GM19193 (cell line): Measurements from ENCODE around the gene FILIP1.

Experiments
- POLR2A ChIP-seq: IDR thresholded peaks from 4 replicates; pipeline ENCODE4 v1.6.1; 2011; ENCODE audit not compliant: insufficient read depth, insufficient read length; ENCODE audit errors: extremely low read depth

Gene FILIP1

DNA sequence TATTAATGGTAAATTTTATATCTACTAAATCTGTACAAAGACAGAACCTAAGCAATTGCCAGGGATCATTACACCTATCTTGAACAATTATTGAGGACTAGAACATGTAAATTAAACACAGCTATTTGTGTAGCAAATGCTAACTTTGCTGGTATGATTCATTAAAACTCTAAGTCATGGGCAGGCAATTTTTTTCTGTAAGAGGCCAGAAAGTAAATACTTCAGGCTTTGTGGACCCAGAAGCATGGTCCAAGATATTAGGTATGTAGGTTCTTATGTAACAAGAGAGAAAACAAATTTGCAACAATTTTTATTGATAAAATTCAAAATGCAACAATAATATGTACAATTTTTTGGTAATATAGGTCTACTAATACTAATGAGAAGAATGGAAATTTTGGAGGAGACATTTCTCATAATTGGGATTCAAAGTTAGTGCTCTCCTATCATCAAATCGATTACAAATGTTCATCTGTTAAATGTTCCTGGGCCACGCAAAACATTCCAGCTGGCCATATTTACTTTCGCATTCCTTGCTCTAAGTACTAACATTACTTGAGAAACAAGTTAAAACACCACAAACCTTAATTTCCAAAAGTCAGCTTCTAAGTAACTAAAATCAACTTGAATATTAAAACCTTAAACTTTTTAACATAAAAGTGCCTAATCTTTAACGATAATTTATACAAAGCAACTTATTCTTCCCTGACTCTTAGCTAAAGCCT is 213.3 kb downstream of the FILIP1 start:
- no peak for TF ChIP-seq POLR2A

DNA sequence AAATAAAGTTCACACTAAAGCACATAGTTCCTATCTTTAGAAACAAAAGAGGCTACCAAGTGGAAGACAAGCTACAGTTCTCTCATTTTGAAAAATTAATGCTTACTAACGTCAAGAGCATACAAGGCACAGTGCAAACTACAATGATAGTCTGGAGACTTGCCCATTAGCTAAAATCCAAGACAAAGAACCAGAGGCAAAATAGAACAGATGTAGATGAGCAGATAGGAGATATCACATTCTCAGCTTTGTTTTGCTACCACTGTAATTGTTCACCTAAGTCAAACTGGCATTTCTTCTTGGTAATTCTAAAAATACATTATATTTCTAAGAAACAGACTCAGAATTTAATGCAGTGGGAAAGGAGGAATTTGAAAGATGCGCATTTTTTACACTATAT is 214.2 kb downstream of the FILIP1 start:
- TF ChIP-seq POLR2A, result no peak

- TF ChIP-seq POLR2A, result no peak
Measured at GRCh38 chr6:75278474-75279077, 215.0 kb downstream of the FILIP1 start.

- no peak for TF ChIP-seq POLR2A
Measured at GRCh38 chr6:75275067-75275466, 218.5 kb downstream of the FILIP1 start.

GRCh38 chr6:75273009-75273408 is 220.6 kb downstream of the FILIP1 start:
- TF ChIP-seq POLR2A, result no peak

DNA sequence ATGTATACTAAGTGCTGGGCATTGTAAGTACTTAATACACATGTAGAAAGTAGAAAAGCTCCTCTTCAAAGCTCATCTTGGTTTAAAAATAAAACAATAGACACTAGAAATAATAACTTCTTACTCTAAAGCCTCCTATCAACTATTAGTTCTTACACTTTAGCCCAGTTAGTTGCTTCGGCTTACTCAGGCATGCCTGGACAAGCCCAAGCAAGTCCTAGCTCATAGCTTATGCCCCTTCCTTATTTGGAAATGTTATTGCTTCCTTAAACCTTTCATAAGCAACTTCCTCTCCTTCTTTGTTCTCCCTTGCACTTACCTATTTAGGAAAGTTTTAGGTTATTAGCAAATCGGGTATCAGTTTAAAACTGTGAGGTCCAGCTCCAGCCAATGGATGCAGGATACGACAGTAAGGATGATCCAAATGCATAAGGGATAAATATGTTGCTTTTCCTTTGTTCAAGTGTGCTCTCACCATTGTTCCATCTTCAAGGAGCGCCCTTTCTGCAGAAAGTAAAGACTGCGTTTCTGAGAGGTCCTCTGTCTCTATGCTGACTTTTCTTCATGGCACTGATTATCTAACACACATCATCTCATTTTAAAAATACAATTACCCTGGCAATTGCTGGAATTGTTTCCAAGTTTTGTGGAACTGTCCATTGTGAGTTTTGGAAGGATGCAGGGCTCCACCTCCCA is 221.3 kb downstream of the FILIP1 start:
- TF ChIP-seq POLR2A, result no peak

DNA sequence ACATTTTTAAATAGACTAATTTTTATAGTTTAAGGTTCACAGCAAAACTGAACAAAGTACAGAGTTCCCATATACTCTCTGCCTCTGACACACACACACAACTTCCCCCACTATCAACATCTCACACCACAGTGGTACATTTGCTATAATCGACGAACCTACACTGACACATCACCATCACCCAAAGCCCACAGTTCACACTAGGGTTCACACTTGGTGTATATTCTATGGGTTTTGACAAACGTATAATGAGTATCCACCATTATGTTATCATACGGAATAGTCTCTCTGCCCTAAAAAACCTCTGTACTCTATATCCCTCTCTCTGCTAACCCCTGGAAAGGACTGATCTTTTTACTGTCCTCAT is 224.6 kb downstream of the FILIP1 start:
- no peak for TF ChIP-seq POLR2A

GRCh38 chr6:75268121-75268987 is 225.2 kb downstream of the FILIP1 start:
- TF ChIP-seq POLR2A, result no peak

DNA sequence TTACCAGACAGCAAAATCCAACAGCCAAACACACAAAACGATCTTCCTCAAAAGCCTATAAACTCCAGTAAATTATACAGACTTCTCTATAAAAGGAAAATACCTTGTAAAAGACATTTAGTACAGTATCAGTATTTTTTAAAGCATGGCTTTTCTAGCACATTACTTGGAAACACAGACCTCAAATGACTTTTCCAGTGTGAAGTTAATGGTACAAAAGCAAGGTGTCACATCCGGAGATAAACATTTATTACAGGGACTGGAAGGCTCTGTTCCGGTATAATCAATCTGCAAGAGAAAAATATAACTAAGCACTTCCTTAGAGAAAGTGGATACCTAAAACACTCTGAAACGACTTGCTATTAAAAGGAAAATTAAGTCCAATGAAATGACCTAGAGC is 226.1 kb downstream of the FILIP1 start:
- no peak for TF ChIP-seq POLR2A

DNA sequence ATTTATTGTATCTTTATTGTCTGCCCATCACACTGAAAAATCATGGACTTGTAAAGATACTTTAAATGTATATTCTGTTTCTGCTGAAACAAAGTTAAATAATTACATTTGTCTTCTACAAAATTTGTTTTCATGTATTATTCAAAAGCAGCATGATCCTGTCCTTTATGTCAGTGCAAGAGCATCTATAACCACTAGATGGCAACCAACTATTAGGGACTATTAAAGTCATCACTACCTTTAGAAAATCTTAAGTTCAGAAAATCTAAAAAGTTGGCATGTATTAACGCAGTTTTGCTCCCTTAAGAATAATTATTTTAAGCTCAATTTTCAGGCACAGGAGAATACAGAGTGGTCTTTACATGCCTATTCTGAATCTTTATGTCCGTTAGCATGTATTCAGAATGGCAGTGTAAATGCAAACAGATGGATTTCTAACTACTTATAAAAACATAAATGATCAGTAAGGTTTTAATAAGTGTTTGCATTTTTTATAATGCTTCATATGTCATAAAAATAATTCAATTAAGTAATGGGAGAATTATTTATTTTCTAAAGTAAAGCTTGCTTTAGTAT is 226.8 kb downstream of the FILIP1 start:
- TF ChIP-seq POLR2A, result no peak

DNA sequence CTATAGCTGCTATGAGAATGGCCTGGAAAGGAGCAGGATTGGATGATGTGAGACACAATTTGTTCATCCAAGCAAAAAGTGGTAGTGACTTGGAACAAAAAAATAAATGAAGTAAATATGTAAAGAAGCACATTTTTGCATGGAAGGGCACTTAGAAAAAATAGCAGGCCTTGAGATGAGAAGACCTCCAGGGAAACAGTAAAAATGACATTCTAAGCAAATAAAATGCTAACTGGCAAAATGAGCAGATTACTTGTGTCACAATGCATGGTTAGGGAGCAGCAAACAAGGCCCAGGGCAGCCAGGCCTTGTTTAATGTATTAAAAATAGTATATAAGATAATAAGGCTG is 230.2 kb downstream of the FILIP1 start:
- TF ChIP-seq POLR2A, result no peak

DNA sequence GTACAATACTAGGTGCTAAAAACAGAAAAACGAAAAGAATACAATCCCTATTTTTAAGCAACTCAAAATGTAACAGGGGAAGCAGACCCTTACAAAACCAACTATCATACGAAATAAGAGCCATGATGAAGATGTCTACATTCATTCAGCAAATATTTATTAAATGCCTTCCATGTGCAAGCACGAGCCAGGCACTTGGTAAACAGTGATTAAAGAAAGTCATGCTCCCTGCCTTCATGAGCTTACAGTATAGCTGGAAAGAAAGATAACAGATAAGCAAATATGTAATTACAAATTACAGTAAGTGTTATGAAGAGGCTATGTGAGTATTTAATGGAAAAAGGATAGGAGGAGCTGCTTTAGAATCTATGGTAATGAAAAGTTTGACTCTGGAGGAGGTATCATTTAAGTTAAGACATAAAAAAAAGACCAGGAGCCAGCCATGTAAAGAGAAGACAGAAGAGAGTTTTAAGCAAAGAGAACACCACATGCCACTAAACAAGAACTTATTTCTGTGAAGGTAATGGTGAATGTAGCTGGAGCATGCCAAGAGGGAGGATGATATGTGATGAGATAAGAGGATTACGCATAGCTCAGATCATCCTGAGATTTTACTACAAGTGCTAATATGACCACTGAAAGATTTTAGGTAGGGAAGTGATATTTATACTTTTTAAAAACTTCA is 230.7 kb downstream of the FILIP1 start:
- TF ChIP-seq POLR2A, result no peak

GRCh38 chr6:75261299-75261698 is 232.3 kb downstream of the FILIP1 start:
- no peak for TF ChIP-seq POLR2A

DNA sequence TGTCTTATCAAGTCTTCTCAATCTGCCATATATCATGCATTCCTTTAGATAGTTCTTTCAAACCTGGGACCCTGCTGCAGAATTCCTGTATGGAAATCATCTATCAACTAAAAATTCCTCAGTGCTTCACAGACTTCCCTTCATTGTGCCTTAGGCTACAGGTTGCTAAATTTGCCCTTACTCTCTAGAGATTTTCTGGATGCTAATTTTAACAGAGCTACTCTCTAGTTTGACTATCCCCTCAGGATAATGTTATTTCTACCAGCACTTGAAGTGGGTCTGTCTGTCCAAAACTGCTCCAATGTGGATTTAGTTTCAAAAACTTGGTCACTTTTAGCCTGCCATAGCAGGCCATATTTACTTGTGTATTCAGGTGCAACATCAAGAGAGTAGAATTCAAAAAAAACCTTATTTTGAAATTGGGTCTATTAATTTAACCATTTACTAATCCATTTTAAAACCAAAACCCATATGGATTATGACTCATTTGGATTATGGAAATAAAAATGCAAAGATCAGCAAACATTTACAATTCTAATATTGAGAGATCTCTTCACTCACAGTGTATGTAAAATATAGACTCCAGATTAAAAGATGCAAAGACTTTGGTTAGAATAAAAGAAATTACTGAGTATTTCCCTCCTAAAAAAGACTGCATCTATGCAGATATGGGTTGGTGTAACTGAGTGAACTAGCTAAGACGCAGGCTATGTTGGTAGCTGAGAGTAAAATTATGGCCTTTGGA is 236.1 kb downstream of the FILIP1 start:
- no peak for TF ChIP-seq POLR2A
